Measurements from ENCODE around the gene NR5A1. TPM values are rescaled to one million over a fixed set of nuclear protein-coding genes. Genes with fewer than 3 reads are reported as not detected.

Gene NR5A1
- total RNA-seq (not detected), polyA plus RNA-seq (ENCODE audit: insufficient read depth in 1 of 8, insufficient read length in 8 of 8, low replicate concordance in 1 of 8) (not detected)
- long read RNA-seq, donor 1: 0 reads
- long read RNA-seq, donor 2: 0 reads
- long read RNA-seq, donor 3: 0 reads
- long read RNA-seq, donor 4: 0 reads
- long read RNA-seq, donor 5: 0 reads
- long read RNA-seq, donor 6: 0 reads
- long read RNA-seq, donor 7: 0 reads
- long read RNA-seq, donor 8: 0 reads
- long read RNA-seq, donor 9: 0 reads
- long read RNA-seq, donor 10: 0 reads
- long read RNA-seq, donor 11: 0 reads

DNA sequence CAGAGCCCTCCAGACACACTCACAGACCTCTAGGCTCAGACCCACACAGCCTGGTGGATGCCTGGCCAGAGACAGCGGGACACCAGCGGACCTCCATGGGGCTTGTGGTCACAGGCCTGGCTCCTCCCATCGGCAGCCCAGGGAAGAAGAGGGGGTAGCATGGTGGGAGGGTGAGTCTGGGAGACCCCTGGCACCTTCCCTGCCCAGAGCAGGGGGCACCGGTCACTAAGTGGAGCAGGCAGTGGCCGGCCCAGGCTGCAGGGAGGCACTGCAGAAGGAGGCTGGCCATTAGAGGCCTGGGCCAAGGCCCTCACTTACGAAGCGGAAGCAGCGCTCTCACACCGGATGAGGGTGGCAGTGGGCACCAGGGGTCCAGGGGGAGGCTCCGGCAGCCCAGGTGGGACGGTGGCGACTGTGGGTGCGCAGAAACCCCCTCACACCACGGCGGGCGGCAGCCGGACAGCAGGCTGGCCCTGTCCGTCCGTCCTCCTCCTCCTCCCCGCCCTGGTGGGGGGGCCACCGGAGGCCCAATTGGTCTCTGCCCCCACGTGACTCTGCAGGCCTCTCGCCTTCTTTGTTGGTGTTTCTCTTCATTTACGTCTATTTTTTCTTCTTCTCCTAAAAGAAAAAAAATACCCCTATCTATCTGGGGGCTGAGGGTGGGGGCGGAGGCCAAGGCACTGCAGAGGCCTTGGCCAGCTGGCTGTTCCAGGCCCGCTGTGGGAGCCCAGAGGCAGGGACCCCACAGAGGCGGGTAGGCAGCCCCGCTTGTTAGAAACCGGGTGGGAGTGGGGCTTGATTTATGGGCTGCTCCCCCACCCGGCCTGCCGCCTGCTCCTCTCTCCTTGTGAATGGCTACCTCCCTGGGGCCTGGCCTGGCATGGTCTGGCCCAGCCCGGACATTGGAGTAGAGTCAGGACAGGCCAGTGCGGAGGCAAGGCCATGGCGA is at the start of gene NR5A1:
NR5A1 (minus strand) TSS at position 469 of the 949 bp plus-strand sequence. CDS start 4,004 bp downstream, outside the sequence.
- no peak within 1 kb of the TSS for H3K27ac ChIP-seq (ENCODE audit: low read length)
- H3K4me3 ChIP-seq (ENCODE audit: low read length): no peak within 1 kb of the TSS
- WGBS (ENCODE audit: insufficient coverage): 81% methylated on average over 27 of the region's 34 CpGs
- H3K9me3 ChIP-seq (replicated peaks; ENCODE audit: control insufficient read depth, low read depth, low read length): no peaks in the 10 kb centered on the region
- no peak for DNase-seq
- peaks cover 12% of the 10 kb centered on the region for H3K4me1 ChIP-seq (ENCODE audit: control insufficient read depth, insufficient read depth, low read length)
- H3K27me3 ChIP-seq (ENCODE audit: control insufficient read depth, insufficient read depth, low read length): peaks cover 46% of the 10 kb centered on the region
- no peaks in the 10 kb centered on the region for H3K36me3 ChIP-seq (ENCODE audit: control insufficient read depth, insufficient read depth, low read length)

DNA sequence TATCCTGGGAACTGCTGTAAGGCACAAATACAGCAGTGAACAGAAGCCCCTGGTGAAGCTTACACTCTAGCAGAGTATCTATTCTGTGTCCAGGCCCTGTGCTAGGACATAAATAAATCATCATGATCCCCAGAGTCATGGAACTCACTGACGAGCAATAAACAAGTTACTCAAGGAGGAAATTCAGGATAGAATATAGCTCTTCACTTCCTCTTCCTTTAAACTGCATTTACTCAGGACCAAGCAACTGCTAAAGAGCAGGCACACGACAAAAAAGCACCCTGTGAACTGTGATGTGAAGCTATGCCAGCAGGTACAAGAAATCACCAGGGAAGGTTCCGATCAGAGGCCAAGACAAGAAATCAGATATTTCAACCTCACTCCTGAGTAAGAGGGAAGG is 47.8 kb upstream of the NR5A1 start:
- Histone ChIP-seq H3K27me3 (ENCODE audit: control insufficient read depth, insufficient read depth, low read length) (no peaks in the 10 kb centered on the region), H3K4me3 (ENCODE audit: low read length) (no peak overlapping the region), H3K9me3 (replicated peaks; ENCODE audit: control insufficient read depth, low read depth, low read length) (no peaks in the 10 kb centered on the region), H3K36me3 (ENCODE audit: control insufficient read depth, insufficient read depth, low read length) (no peaks in the 10 kb centered on the region), H3K4me1 (ENCODE audit: control insufficient read depth, insufficient read depth, low read length) (no peaks in the 10 kb centered on the region), H3K27ac (ENCODE audit: low read length) (no peak overlapping the region)
- DNase-seq: no peak
- no CpG with 5 or more reads among the region's 3 CpGs for WGBS (ENCODE audit: insufficient coverage)

DNA sequence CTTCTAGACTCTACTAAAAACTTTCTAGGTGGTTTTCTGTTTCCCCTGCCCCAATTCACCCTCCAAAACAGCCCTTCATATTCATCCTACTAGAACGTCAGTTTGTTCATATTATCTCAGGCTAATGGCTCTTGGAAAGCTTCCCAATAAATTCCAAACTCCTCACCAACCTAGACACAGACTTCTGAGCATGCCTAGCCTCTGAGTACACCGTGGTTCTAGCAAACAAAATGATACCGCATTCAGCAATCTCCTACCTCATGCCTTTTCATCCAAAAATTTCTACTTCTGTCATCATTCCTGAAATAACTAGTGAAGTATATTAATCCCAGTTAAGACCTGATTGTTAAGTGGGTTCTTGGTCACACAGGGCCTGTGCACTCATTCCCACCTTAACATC is 46.5 kb upstream of the NR5A1 start:
- 47% methylated on average over 1 of the region's 3 CpGs for WGBS (ENCODE audit: insufficient coverage)
- Histone ChIP-seq H3K36me3 (ENCODE audit: control insufficient read depth, insufficient read depth, low read length) (no peaks in the 10 kb centered on the region), H3K9me3 (replicated peaks; ENCODE audit: control insufficient read depth, low read depth, low read length) (no peaks in the 10 kb centered on the region), H3K4me1 (ENCODE audit: control insufficient read depth, insufficient read depth, low read length) (no peaks in the 10 kb centered on the region), H3K27ac (ENCODE audit: low read length) (no peak overlapping the region), H3K4me3 (ENCODE audit: low read length) (no peak overlapping the region), H3K27me3 (ENCODE audit: control insufficient read depth, insufficient read depth, low read length) (no peaks in the 10 kb centered on the region)
- no peak for DNase-seq

DNA sequence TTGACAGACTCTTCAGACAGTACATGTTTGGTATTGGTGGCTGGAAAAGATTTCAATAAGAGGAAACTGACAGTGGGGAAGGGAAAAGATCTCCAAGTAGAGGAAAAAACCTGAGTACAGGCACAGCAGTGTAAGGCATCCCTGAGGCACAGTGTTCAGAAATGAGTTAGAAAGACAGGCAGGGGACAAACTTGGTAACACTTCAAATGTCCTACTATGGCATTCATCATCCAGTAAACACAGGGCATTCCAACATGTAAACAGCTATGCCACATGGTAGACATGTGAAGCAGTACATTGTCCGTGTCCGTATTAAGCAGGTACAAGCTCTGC is 45.0 kb upstream of the NR5A1 start:
- WGBS (ENCODE audit: insufficient coverage): no CpG with 5 or more reads among the region's 2 CpGs
- Histone ChIP-seq H3K36me3 (ENCODE audit: control insufficient read depth, insufficient read depth, low read length) (no peaks in the 10 kb centered on the region), H3K4me1 (ENCODE audit: control insufficient read depth, insufficient read depth, low read length) (no peaks in the 10 kb centered on the region), H3K27ac (ENCODE audit: low read length) (no peak overlapping the region), H3K4me3 (ENCODE audit: low read length) (no peak overlapping the region), H3K9me3 (replicated peaks; ENCODE audit: control insufficient read depth, low read depth, low read length) (no peaks in the 10 kb centered on the region), H3K27me3 (ENCODE audit: control insufficient read depth, insufficient read depth, low read length) (no peaks in the 10 kb centered on the region)
- DNase-seq: no peak

DNA sequence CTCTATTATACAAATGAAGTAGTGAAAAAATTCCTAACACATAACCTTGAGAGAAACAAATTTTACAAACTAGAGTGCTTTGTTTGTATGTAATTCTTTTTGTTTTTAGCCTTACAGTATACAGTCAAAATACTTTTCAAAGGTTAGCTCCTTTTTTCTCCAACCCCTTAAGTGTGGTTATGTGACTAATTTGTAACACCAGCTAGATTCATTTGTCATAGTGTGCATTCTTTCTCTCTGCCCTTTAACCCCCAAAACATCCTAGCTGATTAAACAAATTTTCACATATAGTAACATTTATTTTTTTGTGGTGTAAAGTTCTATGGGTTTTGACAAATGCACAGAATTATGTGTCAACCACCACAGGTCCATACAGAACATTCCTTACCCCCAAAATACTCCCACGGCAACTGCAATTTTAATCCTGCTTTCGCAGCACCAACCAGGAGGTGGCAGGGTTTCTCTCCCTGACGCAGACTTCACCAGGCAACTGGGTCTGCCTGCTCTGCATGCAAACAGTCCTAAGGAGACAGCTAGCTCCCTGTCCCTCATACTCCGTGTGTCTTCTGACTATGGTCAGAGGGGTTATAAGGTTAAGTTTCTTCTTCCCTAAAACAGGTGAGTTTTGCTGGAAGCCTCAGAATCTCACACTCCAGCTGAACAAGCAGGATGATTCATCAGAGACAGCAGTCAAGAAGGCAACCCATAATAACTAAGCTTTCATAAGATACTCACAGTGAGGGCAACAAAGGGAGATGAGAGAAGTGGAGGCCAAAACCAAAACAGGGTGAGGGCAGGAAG is 44.5 kb upstream of the NR5A1 start:
- no peaks in the 10 kb centered on the region for H3K9me3 ChIP-seq (replicated peaks; ENCODE audit: control insufficient read depth, low read depth, low read length)
- 0% methylated on average over 1 of the region's 4 CpGs for WGBS (ENCODE audit: insufficient coverage)
- no peak overlapping the region for H3K27ac ChIP-seq (ENCODE audit: low read length)
- no peaks in the 10 kb centered on the region for H3K4me1 ChIP-seq (ENCODE audit: control insufficient read depth, insufficient read depth, low read length)
- no peaks in the 10 kb centered on the region for H3K27me3 ChIP-seq (ENCODE audit: control insufficient read depth, insufficient read depth, low read length)
- H3K4me3 ChIP-seq (ENCODE audit: low read length): no peak overlapping the region
- H3K36me3 ChIP-seq (ENCODE audit: control insufficient read depth, insufficient read depth, low read length): no peaks in the 10 kb centered on the region
- peak; percentile 45 for DNase-seq

DNA sequence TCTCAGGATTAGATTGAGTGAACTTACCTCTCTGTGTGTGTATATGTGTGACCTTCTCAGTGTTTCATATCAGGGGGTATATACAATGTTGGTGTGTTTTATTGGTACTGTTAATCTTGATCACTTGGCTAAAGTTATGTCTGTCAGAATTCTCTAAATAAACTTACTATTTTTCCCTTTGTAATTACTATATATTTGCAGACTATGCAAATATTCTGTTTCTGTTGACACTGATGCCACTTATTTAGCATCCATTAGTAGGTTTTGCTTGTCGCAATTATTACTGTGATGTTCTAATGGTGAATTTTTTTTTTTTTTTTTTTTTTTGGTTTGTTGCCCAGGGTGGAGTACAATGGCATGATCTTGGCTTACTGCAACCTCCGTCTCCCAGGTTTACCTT is 42.9 kb upstream of the NR5A1 start:
- H3K27me3 ChIP-seq (ENCODE audit: control insufficient read depth, insufficient read depth, low read length): no peaks in the 10 kb centered on the region
- no peak overlapping the region for H3K27ac ChIP-seq (ENCODE audit: low read length)
- no peaks in the 10 kb centered on the region for H3K36me3 ChIP-seq (ENCODE audit: control insufficient read depth, insufficient read depth, low read length)
- no peaks in the 10 kb centered on the region for H3K9me3 ChIP-seq (replicated peaks; ENCODE audit: control insufficient read depth, low read depth, low read length)
- no peaks in the 10 kb centered on the region for H3K4me1 ChIP-seq (ENCODE audit: control insufficient read depth, insufficient read depth, low read length)
- WGBS (ENCODE audit: insufficient coverage): 100% methylated on average over 1 of the region's 2 CpGs
- no peak overlapping the region for H3K4me3 ChIP-seq (ENCODE audit: low read length)
- no peak for DNase-seq

DNA sequence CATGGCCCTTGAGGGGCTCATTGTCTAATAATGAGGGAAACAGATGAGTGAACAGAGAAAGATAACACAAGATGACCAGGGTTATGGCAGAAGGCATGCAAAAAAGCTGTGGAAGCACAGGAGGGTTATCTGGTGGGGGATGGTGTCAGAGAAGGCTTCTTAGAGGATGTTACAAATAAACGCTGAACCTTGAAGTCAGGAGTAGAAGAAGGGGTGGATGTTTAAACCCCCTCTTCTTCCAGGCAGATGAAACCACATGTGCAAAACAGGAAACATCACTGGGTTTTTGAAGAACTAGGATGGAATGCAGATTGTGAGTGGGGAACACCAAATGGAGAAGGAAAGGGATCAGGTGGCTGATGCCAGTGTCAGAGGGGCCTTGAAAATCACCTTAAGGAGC is 41.8 kb upstream of the NR5A1 start:
- no peaks in the 10 kb centered on the region for H3K36me3 ChIP-seq (ENCODE audit: control insufficient read depth, insufficient read depth, low read length)
- 86% methylated on average over 1 of the region's 1 CpG for WGBS (ENCODE audit: insufficient coverage)
- H3K27ac ChIP-seq (ENCODE audit: low read length): no peak overlapping the region
- no peaks in the 10 kb centered on the region for H3K9me3 ChIP-seq (replicated peaks; ENCODE audit: control insufficient read depth, low read depth, low read length)
- H3K4me1 ChIP-seq (ENCODE audit: control insufficient read depth, insufficient read depth, low read length): no peaks in the 10 kb centered on the region
- H3K27me3 ChIP-seq (ENCODE audit: control insufficient read depth, insufficient read depth, low read length): no peaks in the 10 kb centered on the region
- no peak overlapping the region for H3K4me3 ChIP-seq (ENCODE audit: low read length)
- no peak for DNase-seq

DNA sequence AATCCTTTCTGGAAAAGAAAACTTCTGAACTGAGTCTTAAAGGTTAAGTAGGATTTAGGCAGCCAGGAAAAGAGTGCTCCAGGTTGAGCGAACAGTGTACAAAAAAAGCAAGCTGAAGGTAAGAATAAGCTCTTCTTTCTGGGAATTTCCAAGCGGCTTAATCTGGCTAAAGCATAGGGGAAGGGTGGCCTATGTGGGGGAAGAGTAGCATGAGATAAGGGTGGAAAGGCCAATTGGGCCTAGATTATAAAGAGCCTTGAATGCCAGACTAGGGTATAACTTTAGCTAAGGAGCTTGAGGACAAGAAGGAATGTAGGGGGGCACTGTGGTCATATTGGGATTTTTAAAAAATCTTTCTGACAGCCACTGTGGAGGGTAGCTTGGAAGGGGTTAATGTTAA is 37.3 kb upstream of the NR5A1 start:
- Histone ChIP-seq H3K27me3 (ENCODE audit: control insufficient read depth, insufficient read depth, low read length) (no peaks in the 10 kb centered on the region), H3K4me3 (ENCODE audit: low read length) (no peak overlapping the region), H3K36me3 (ENCODE audit: control insufficient read depth, insufficient read depth, low read length) (no peaks in the 10 kb centered on the region), H3K9me3 (replicated peaks; ENCODE audit: control insufficient read depth, low read depth, low read length) (no peaks in the 10 kb centered on the region), H3K27ac (ENCODE audit: low read length) (no peak overlapping the region), H3K4me1 (ENCODE audit: control insufficient read depth, insufficient read depth, low read length) (no peaks in the 10 kb centered on the region)
- WGBS (ENCODE audit: insufficient coverage): 90% methylated on average over 2 of the region's 2 CpGs
- no peak for DNase-seq

DNA sequence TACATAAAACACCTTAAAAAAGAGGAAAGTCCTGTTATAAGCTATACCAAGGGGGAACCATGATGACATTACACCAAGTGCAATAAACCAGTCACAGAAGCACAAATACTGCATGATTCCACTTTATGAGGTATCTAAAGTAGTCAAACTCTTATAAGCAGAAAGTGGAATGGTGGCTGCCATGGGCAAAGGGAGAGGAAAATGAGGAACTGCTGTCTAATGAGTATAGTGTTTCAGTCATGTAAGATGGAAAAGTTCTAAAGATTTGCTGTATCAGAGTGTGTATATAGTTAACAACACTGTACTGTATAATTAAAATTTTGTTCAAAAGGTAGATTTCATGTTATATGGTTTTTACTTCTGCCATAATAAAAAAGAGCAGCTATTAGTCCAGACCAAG is 34.6 kb upstream of the NR5A1 start:
- Histone ChIP-seq H3K4me1 (ENCODE audit: control insufficient read depth, insufficient read depth, low read length) (no peaks in the 10 kb centered on the region), H3K36me3 (ENCODE audit: control insufficient read depth, insufficient read depth, low read length) (no peaks in the 10 kb centered on the region), H3K27me3 (ENCODE audit: control insufficient read depth, insufficient read depth, low read length) (no peaks in the 10 kb centered on the region), H3K9me3 (replicated peaks; ENCODE audit: control insufficient read depth, low read depth, low read length) (no peaks in the 10 kb centered on the region), H3K4me3 (ENCODE audit: low read length) (no peak overlapping the region), H3K27ac (ENCODE audit: low read length) (no peak overlapping the region)
- no peak for DNase-seq

DNA sequence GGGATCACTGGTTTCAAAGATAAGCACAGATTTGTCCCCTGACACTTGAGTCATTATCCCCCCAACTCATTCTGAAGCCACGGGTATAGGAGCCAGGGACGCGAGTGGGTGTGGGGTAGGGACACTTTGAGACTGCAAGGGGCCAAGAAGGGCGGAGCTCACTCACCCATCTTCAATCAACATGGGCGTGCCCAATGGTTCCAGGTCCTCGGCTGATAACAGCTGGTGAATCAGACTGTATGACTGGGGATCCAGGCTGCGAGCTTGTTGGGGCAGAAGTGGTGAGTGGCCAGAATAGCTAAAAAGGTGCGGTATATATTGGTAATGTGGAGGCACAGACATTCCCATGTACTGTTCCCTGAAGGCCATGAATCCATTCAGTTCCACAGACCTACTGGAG is 30.7 kb upstream of the NR5A1 start:
- no peaks in the 10 kb centered on the region for H3K36me3 ChIP-seq (ENCODE audit: control insufficient read depth, insufficient read depth, low read length)
- H3K27me3 ChIP-seq (ENCODE audit: control insufficient read depth, insufficient read depth, low read length): no peaks in the 10 kb centered on the region
- no peaks in the 10 kb centered on the region for H3K4me1 ChIP-seq (ENCODE audit: control insufficient read depth, insufficient read depth, low read length)
- H3K4me3 ChIP-seq (ENCODE audit: low read length): no peak overlapping the region
- H3K27ac ChIP-seq (ENCODE audit: low read length): no peak overlapping the region
- WGBS (ENCODE audit: insufficient coverage): 94% methylated on average over 3 of the region's 8 CpGs
- no peak for DNase-seq
- no peaks in the 10 kb centered on the region for H3K9me3 ChIP-seq (replicated peaks; ENCODE audit: control insufficient read depth, low read depth, low read length)

All from muscle of leg (tissue), 16 donors.